ENCODE measurements around the gene ADORA1.

The ADORA1 gene

GRCh38 chr1:203093754-203094410 lies 33.6 kb upstream of the ADORA1 start:
- H3K4me3 ChIP-seq (ENCODE audit: control insufficient read depth, low read depth, low read length), result no peak overlapping the region
- TF ChIP-seq, protein P1, sequence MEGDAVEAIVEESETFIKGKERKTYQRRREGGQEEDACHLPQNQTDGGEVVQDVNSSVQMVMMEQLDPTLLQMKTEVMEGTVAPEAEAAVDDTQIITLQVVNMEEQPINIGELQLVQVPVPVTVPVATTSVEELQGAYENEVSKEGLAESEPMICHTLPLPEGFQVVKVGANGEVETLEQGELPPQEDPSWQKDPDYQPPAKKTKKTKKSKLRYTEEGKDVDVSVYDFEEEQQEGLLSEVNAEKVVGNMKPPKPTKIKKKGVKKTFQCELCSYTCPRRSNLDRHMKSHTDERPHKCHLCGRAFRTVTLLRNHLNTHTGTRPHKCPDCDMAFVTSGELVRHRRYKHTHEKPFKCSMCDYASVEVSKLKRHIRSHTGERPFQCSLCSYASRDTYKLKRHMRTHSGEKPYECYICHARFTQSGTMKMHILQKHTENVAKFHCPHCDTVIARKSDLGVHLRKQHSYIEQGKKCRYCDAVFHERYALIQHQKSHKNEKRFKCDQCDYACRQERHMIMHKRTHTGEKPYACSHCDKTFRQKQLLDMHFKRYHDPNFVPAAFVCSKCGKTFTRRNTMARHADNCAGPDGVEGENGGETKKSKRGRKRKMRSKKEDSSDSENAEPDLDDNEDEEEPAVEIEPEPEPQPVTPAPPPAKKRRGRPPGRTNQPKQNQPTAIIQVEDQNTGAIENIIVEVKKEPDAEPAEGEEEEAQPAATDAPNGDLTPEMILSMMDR (IDR thresholded peaks at IDR 0.05; ENCODE audit: control insufficient read depth, insufficient read depth, low read depth, low read length, missing control alignments), result no peak
- DNase-seq (ENCODE audit: low read depth), result peak; percentile 31

DNA sequence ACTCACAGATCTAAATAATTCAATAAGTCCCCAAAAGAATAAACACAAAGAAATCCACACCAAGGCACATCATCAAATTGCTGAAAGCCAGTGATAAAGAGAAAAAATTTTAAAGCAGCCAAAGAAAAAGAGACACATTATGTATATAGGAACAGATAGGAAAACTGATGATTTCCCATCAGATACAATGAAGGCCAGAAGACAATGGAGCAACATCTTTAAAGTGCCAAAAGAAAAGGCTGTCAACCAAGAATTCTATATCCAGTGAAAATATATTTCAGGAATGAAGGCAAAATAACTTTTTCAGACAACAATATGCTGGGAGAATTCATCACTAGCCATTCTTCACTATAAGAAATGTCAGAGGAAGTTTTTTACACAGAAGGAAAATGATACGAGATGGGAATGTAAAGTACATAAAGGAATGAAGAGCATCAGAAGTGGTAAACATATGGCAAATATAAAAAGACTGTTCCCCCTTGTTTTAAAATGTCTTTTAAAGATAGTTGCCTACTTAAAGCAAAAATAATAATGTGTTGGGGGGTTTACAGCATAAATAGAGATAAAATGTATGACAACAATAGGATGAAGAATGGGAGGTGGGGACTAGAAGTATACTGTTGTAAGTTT lies 32.4 kb upstream of the ADORA1 start:
- no peak overlapping the region for H3K4me3 ChIP-seq (ENCODE audit: control insufficient read depth, low read depth, low read length)
- TF ChIP-seq, protein P1 (IDR thresholded peaks at IDR 0.05; ENCODE audit: control insufficient read depth, insufficient read depth, low read depth, low read length, missing control alignments), result no peak
- no peak for DNase-seq (ENCODE audit: low read depth)

GRCh38 chr1:203096566-203096965 lies 31.0 kb upstream of the ADORA1 start:
- TF ChIP-seq, protein P1 (IDR thresholded peaks at IDR 0.05; ENCODE audit: control insufficient read depth, insufficient read depth, low read depth, low read length, missing control alignments), result no peak
- H3K4me3 ChIP-seq (ENCODE audit: control insufficient read depth, low read depth, low read length), result no peak overlapping the region
- DNase-seq (ENCODE audit: low read depth), result no peak

- DNase-seq (ENCODE audit: low read depth), result no peak
- no peak overlapping the region for H3K4me3 ChIP-seq (ENCODE audit: control insufficient read depth, low read depth, low read length)
- TF ChIP-seq, protein P1 (IDR thresholded peaks at IDR 0.05; ENCODE audit: control insufficient read depth, insufficient read depth, low read depth, low read length, missing control alignments), result no peak
These were observed 30.5 kb upstream of the ADORA1 start for GRCh38 chr1:203097001-203097400.

DNA sequence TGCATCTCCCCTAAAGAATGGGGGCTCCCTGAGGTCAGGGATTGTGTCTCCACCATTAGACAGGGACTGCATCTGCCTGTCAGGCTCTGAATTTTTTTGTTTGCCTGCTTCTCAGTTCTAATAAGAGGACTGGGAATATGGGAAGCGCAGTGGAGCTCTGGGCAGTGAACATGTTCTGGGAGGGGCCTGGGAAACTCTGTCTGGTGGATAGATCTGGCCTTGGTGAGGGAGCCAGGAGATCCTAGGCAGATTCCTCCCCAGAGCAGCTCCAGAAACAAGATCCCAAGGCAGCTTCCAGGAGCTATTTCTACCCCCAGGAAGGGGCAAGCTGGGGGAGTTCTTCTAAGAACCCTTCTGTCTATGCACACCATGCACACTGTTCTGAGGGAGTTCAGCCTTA lies 29.1 kb upstream of the ADORA1 start:
- no peak for DNase-seq (ENCODE audit: low read depth)
- H3K4me3 ChIP-seq (ENCODE audit: control insufficient read depth, low read depth, low read length), result no peak overlapping the region
- TF ChIP-seq, protein P1 (IDR thresholded peaks at IDR 0.05; ENCODE audit: control insufficient read depth, insufficient read depth, low read depth, low read length, missing control alignments), result no peak

DNA sequence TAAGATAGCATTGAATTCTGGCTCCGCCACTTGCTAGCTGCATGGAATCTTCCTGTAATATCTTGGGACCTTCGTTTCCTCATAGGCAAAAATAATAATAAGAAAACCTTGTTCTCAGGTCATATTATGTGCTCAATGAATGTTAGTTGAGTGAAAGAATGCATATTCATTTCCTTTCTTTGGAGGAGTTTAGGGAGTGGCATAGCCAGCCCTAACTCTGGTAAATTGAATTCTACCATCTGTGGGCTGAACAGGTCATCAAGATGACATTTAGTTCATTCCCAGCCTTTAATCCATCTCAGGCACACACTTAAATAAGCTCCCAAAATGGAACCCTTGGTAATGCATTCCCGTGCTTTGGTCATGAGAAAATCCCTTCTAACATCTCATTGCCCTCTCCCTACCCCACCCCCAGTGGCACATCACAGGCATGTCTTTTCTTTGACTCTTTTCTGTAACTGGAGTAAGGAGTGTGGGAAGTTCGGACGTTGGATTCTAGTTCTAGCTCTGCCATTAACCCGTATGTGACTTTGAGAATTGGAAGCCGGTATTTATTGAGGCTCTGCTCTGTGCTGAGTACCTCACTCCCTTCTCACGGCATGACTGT lies 28.5 kb upstream of the ADORA1 start:
- DNase-seq (ENCODE audit: low read depth), result no peak
- H3K4me3 ChIP-seq (ENCODE audit: control insufficient read depth, low read depth, low read length), result no peak overlapping the region
- TF ChIP-seq, protein P1 (IDR thresholded peaks at IDR 0.05; ENCODE audit: control insufficient read depth, insufficient read depth, low read depth, low read length, missing control alignments), result no peak
